ENCODE data around the gene SLC39A13. TPM values are rescaled to one million over a fixed set of nuclear protein-coding genes. Genes with fewer than 3 reads are reported as not detected.

SLC39A13 gene
- total RNA-seq, 1 experiment from 2014 or later = 29.2 TPM

DNA sequence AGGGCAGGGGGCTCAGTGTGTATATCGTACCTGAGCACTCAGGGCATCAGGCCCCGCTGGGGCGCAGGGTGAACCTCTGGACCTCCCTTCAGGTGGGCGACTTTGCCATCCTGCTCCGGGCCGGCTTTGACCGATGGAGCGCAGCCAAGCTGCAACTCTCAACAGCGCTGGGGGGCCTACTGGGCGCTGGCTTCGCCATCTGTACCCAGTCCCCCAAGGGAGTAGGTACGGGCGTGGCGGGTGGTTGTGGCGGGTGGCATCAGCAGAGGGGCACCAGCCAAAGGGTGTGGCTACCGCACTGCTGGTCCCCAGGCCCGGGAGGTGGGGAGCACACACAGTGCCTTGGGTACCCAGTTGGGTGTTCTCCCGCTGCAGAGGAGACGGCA lies 6.3 kb downstream of the SLC39A13 start:
- no peak overlapping the region for H3T11ph ChIP-seq (ENCODE audit: low read length)
- H2BK15ac ChIP-seq (ENCODE audit: low read depth, low read length) = no peak overlapping the region
- TF ChIP-seq, protein P1, sequence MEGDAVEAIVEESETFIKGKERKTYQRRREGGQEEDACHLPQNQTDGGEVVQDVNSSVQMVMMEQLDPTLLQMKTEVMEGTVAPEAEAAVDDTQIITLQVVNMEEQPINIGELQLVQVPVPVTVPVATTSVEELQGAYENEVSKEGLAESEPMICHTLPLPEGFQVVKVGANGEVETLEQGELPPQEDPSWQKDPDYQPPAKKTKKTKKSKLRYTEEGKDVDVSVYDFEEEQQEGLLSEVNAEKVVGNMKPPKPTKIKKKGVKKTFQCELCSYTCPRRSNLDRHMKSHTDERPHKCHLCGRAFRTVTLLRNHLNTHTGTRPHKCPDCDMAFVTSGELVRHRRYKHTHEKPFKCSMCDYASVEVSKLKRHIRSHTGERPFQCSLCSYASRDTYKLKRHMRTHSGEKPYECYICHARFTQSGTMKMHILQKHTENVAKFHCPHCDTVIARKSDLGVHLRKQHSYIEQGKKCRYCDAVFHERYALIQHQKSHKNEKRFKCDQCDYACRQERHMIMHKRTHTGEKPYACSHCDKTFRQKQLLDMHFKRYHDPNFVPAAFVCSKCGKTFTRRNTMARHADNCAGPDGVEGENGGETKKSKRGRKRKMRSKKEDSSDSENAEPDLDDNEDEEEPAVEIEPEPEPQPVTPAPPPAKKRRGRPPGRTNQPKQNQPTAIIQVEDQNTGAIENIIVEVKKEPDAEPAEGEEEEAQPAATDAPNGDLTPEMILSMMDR (conservative IDR thresholded peaks at IDR 0.05) = no peak
- no peak overlapping the region for H3K27ac Mint-ChIP-seq
- no peak overlapping the region for H3K4me2 ChIP-seq (ENCODE audit: insufficient read depth, insufficient read length, low read length)
- H2BK120ac ChIP-seq (ENCODE audit: low read depth, low read length, poor library complexity, severe bottlenecking) = no peak overlapping the region
- no peak overlapping the region for H4K91ac ChIP-seq (ENCODE audit: insufficient read length, low read depth, low read length)
- H3K36me3 Mint-ChIP-seq (ENCODE audit: insufficient read depth in 1 of 3, low read depth in 3 of 3) = peaks cover 20 to 44% (median 35%) of the 10 kb centered on the region in 3 experiments; a peak in 6 of 7 replicates
- H3K9me3 ChIP-seq (ENCODE audit: control insufficient read depth, low read depth, low read length) = no peaks in the 10 kb centered on the region
- H4K5ac ChIP-seq (ENCODE audit: insufficient read length, low read depth, low read length) = no peak overlapping the region
- H3K9ac ChIP-seq (ENCODE audit: extremely low read depth, insufficient read length, low read length) = no peak overlapping the region
- no peak overlapping the region for H3K4ac ChIP-seq (ENCODE audit: low read depth, low read length)
- no peaks in the 10 kb centered on the region for H3K79me2 ChIP-seq (ENCODE audit: insufficient read depth, low read length)
- H3K27me3 ChIP-seq (ENCODE audit: insufficient read depth, low read length) = no peaks in the 10 kb centered on the region
- H3K79me1 ChIP-seq (ENCODE audit: insufficient read depth, low read depth, low read length, poor library complexity, severe bottlenecking) = no peaks in the 10 kb centered on the region
- no peak overlapping the region for H2BK12ac ChIP-seq (ENCODE audit: insufficient read length, low read depth, low read length)
- no peak overlapping the region for H3K18ac ChIP-seq (ENCODE audit: insufficient read length, low read depth, low read length)
- no peaks in the 10 kb centered on the region for H3K23me2 ChIP-seq (ENCODE audit: insufficient read length, low read depth, low read length, poor library complexity, severe bottlenecking)
- H4K20me1 ChIP-seq (ENCODE audit: control insufficient read depth, insufficient read depth, insufficient read length) = no peaks in the 10 kb centered on the region
- H2BK20ac ChIP-seq (ENCODE audit: low read depth, low read length, poor library complexity, severe bottlenecking) = no peak overlapping the region
- H4K8ac ChIP-seq (replicated peaks; ENCODE audit: insufficient read length, low read depth, low read length) = no peak overlapping the region
- no peak overlapping the region for H3K27ac ChIP-seq (ENCODE audit: insufficient read length, low read depth, low read length)
- no peak overlapping the region for H2BK5ac ChIP-seq (ENCODE audit: insufficient read length, low read length)
- WGBS (ENCODE audit: extremely low coverage, insufficient read length, low lambda C conversion rate) = no CpG with 5 or more reads among the region's 19 CpGs
- no peak overlapping the region for H3K14ac ChIP-seq (ENCODE audit: insufficient read depth, low read length)
- H2AFZ ChIP-seq (ENCODE audit: low read length) = no peak overlapping the region
- H3K9me3 Mint-ChIP-seq = no peaks in the 10 kb centered on the region
- H3K27me3 Mint-ChIP-seq (ENCODE audit: low read depth) = no peaks in the 10 kb centered on the region
- no peak overlapping the region for H3K4me3 Mint-ChIP-seq
- no peak overlapping the region for H3K23ac ChIP-seq (ENCODE audit: insufficient read length, low read depth, low read length)
- no peaks in the 10 kb centered on the region for H3K4me1 ChIP-seq (ENCODE audit: insufficient read depth, low read length)
- no peak overlapping the region for H3K56ac ChIP-seq (ENCODE audit: insufficient read length, low read depth, low read length)
- no peak for DNase-seq
- H3K4me1 Mint-ChIP-seq = peaks cover 2 to 6% of the 10 kb centered on the region in 2 experiments; a peak in 3 of 4 replicates
- H2AK5ac ChIP-seq (ENCODE audit: insufficient read length, low read length) = no peak overlapping the region
